ENCODE results near the gene CCDC200. TPM values are rescaled to one million over a fixed set of nuclear protein-coding genes. Genes with fewer than 3 reads are reported as not detected.

CCDC200 gene
- total RNA-seq, 1 donor, result 0.27 TPM

Small RNA genes lying within 50 kb of the gene (small RNA-seq; reads per million reads assigned to genes)
- gene RF00004 (not detected), gene RNU2-1 (not detected)

Other genes starting within 250 kb of the CCDC200 start
- 3.0 TPM for gene PTGES3L, start 248.5 kb downstream of the CCDC200 start, total RNA-seq
- 12.7 TPM for gene RUNDC1, start 248.1 kb downstream of the CCDC200 start, total RNA-seq
- gene RPL27, start 230.2 kb downstream of the CCDC200 start, total RNA-seq, result 2,332 TPM
- 47.9 TPM for gene IFI35, start 221.8 kb downstream of the CCDC200 start, total RNA-seq
- 116 TPM for gene VAT1, start 206.2 kb downstream of the CCDC200 start, total RNA-seq
- gene RND2, start 203.4 kb downstream of the CCDC200 start, total RNA-seq, result 0.27 TPM
- 14.3 TPM for gene BRCA1, start 103.3 kb downstream of the CCDC200 start, total RNA-seq
- 27.2 TPM for gene NBR1, start 57.4 kb downstream of the CCDC200 start, total RNA-seq
- 25.0 TPM for gene TMEM106A, start 16.7 kb downstream of the CCDC200 start, total RNA-seq
- not detected for gene RNU2-1, start 5.4 kb upstream of the CCDC200 start, total RNA-seq
- 2.7 TPM for gene ARL4D, start 170.4 kb upstream of the CCDC200 start, total RNA-seq